COLO829 (cell line): ENCODE results near the gene PDCD1LG2.
"Not testable (repeated sequence)": the region's sequence is repeated elsewhere in the genome, so short reads cannot be mapped to it uniquely, and the experiment has no call there.

ENCODE experiments used
- DNase-seq: peaks from one replicate; pipeline ENCODE4 v3.0.0; 2012; ENCODE audit warnings: low spot score

The PDCD1LG2 gene

DNA sequence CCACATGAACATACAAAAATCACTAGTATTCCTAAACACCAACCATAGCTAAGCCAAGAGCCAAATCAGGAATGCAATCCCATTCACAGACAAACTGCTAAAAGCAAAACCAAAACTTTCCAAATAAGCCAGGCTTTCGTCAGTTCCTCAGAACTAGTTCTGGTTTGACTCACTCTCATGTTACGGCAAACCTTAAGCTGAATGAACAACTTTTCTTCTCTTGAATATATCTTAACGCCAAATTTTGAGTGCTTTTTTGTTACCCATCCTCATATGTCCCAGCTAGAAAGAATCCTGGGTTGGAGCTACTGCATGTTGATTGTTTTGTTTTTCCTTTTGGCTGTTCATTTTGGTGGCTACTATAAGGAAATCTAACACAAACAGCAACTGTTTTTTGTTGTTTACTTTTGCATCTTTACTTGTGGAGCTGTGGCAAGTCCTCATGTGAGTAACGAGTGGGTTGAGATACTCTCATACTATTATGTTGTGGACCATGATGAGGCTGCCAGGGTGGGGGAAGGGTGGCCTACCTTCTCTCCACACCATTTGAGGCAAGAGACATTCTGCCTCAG is at the start of gene PDCD1LG2:
Gene PDCD1LG2 (plus strand): TSS at position 172 of the 572 bp plus-strand sequence. CDS start 12,016 bp downstream, outside the sequence.
- DNase-seq, result no peak

DNA sequence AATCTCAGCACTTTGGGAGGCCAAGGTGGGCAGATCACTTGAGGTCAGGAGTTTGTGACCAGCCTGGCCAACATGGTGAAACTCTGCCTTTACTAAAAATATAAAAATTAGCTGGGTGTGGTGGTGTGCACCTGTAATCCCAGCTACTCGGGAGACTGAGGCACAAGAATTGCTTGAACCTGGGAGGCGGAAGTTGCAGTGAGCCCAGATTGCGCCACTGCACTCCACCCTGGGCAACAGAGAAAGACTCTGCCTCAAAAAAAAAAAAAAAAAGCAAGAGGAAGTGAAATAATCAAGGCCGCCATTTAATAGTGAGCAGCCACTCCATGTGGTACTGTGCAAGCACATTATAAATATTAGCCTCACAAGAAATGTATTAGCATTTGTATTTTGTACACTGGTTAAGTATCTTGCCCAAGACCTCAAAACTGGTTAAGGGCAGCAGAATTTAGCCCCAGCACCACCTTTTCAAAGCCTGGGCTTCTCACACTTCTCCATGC is 45.5 kb upstream of the PDCD1LG2 start:
- DNase-seq, result not testable (repeated sequence)

DNA sequence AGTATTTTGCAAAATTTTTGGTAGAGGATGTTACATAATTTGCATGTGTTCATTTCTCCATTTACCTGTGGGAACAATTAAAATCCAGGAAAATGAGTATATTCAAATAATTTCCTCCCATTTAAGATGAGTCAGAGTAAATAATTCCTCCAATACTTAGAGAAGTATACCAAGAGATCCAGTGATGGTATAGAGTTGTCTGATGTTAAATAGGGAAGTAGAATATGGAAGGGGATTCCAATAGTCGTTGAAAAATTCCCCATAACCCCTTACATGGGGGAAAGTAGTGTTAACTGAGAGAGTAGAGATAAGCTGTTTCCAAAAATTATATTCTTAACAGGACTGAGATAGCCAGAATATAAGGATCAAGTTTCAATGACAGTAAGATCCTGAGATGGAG is 44.3 kb upstream of the PDCD1LG2 start:
- DNase-seq, result no peak

DNA sequence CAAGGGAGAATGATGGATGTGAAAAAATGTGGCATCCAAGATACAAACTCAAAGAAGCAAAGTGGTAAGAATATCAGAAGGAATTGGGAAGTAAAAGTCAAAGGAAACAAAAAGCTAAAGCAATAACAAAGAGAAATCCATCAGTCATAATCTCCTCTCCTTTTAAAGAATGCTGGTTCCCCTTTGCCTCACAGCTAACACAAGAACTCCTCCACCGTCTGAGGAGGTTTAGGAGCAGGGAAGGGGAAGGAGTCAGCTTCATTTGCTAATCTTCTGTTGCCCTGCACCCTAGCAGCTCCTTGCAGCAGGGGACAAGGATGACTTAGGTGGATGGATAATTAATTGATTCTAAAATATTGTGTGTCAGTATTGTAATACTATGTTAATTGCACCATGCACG is 43.6 kb upstream of the PDCD1LG2 start:
- DNase-seq, result no peak

DNA sequence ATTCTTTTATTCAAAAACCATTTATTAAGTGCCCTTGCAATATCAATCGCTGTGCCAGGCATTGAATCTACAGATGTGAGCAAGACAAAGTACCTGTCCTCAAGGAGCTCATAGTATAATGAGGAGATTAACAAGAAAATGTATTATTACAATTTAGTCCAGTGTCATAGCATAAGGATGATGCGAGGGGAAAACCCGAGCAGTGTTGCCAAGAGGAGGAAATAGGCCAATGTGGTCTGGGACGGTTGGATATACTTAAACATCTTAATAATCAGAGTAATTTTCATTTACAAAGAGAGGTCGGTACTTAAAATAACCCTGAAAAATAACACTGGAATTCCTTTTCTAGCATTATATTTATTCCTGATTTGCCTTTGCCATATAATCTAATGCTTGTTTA is 41.5 kb upstream of the PDCD1LG2 start:
- DNase-seq, result no peak

DNA sequence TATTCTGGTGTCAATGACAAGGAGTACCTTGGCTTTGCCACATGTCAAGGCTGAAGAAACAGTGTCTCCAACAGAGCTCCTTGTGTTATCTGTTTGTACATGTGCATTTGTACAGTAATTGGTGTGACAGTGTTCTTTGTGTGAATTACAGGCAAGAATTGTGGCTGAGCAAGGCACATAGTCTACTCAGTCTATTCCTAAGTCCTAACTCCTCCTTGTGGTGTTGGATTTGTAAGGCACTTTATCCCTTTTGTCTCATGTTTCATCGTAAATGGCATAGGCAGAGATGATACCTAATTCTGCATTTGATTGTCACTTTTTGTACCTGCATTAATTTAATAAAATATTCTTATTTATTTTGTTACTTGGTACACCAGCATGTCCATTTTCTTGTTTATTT is 40.2 kb upstream of the PDCD1LG2 start:
- no peak for DNase-seq

DNA sequence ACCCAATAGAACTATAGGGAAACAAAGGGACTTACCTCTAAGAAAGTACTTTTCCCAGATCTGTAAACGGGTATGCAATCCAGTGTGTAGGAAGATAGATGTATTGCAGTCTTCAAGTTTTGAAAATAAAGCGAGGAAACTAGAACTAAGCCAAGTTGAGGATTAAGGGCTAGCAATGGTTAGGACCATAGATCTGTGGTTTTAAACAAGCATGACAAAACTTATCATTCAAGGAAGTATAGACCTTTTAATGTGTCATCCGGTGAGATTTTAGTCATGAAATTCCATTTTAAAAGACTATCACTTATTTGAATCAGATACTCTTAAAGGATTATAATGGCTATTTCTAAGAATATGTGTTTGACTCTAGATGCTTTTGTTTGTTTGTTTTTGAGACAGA is 39.5 kb upstream of the PDCD1LG2 start:
- no peak for DNase-seq

DNA sequence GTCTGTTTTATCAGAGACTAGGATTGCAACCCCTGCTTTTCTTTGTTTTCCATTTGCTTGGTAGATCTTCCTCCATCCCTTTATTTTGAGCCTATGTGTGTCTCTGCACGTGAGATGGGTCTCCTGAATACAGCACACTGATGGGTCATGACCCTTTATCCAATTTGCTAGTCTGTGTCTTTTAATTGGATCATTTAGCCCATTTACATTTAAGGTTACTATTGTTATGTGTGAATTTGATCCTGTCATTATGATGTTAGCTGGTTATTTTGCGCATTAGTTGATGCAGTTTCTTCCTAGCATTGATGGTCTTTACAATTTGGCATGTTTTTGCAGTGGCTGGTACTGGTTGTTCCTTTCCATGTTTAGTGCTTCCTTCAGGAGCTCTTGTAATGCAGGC is 34.7 kb upstream of the PDCD1LG2 start:
- not testable (repeated sequence) for DNase-seq

DNA sequence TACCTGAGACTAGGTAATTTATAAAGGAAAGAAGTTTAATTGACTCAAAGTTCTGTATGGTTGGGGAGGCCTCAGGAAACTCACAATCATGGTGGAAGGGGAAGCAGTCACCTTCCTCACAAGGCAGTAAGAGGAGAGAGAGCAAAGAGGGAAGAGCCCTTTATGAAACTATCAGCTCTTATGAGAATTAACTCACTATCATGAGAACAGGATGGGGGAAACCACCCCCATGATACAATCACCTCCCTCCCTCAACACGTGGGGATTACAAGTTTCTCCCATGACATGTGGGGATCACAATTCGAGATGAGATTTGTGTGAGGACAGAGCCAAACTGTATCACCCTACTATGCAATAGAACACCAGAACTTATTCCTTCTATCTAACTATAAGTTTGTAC is 32.1 kb upstream of the PDCD1LG2 start:
- DNase-seq, result no peak

DNA sequence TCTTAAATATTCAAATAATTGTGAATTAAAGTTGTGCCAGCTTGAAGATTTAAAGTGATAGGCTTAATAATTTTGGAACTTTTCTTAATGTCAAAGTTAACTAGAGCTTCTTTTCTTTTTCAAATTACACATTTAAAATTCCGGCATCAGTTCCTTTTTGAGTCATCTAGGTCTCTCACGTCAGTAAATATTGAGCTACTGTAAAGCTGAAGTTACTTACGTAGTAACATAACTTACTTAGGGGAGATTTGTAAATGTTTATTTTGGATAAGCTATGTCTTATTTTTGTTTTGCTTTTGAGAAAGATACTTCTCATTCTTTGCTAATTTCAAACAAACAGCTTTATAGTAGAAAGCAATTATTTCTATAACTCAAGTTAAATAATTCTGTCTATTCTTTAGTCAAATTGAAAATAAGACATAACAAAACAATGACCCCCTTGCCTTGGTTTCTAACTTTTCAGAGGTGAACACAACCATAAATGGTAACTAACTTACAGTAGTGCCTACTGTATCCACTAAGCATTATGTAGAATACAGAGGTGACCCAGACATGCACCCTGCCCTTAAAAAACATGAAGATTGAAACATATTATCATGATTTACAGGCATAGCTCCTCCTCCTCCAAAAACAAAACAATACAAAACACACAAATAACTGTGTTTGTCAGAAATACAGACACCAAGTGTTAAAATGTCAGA is 30.2 kb upstream of the PDCD1LG2 start:
- DNase-seq, result no peak

DNA sequence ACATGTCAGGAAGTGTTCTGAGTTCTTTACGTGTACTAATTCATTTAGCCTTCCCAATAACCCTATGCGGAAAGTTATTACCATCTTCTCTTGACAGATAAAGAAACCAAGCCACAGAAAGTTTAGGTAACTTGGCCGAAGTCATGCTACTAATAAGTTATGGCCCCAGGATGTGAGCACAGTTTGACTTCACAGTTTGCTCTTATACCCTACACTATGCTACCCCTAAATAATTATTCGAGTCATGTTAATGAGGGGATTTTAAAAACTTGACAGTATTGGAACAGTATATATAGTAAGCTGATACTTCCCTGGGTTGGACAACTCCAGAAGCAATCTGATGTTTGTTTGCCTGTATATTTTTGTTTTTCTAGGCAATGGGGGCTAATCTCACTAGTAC is 29.4 kb upstream of the PDCD1LG2 start:
- no peak for DNase-seq

DNA sequence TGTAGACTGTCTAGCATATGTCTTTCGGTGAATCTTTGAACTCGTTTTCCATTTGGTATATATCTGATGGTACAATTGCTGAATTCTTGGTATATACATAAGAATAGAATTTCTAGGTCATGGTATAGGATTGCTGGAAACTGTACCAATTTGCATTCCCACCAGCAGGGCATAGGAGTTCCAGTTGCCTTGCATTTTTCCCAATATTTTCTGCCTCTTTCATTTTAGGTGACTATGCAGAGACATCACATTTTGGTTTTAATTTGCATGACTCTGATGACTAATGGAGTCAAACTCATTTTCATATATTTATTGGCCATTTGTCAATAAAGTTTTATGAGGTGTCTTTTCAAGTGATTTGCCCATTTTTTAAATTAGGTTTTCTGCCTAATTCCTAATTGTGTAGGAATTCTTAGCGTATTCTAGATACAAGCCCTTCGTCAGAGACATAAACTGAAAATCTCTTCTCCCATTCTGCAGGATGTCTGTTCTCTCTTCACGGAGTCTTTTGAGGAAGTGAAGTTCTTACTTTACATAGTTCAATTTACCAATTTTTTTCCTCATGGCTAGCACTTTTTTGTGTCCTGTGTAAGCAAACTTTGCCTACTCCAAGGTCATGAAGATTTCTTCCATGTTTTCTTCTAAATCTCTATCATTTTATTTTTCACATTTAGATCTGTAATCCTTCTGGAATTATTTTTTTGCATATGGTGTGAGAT is 28.9 kb upstream of the PDCD1LG2 start:
- DNase-seq, result no peak

DNA sequence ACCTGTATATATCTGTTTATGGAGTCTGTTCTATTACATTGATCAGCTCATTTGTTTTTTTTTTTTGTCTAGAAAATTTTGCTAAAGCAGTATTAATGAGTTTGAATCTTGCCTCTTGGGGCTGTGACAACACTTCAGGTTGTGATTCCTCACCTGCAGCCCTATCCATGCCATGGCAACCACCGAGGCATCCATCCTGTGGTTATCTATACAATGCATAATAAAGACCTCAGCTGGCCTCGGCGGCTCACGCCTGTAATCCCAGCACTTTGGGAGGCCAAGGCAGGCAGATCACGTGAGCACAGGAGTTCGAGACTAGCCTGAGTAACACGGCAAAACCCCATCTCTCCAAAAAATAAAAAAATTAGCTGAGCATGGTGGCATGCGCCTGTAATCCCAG is 28.1 kb upstream of the PDCD1LG2 start:
- DNase-seq, result no peak

DNA sequence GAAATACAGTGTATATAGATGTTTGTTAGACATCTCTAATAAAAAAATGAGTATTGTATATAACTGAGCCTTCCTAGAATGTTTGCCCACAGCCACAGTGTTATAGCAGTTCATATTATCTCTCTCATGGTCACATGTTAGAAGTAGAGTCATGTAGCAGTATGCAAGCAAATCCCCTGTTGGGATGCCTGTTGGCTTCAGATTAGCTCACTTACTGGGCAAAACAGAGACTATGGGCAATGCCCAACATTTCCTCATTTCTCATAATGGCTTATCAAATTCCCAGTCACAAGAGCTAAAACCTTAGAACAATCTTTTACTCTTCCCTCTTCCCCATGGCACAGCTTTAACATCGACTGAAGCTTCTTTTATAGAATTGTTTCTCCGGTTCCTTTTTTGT is 27.0 kb upstream of the PDCD1LG2 start:
- DNase-seq, result no peak

DNA sequence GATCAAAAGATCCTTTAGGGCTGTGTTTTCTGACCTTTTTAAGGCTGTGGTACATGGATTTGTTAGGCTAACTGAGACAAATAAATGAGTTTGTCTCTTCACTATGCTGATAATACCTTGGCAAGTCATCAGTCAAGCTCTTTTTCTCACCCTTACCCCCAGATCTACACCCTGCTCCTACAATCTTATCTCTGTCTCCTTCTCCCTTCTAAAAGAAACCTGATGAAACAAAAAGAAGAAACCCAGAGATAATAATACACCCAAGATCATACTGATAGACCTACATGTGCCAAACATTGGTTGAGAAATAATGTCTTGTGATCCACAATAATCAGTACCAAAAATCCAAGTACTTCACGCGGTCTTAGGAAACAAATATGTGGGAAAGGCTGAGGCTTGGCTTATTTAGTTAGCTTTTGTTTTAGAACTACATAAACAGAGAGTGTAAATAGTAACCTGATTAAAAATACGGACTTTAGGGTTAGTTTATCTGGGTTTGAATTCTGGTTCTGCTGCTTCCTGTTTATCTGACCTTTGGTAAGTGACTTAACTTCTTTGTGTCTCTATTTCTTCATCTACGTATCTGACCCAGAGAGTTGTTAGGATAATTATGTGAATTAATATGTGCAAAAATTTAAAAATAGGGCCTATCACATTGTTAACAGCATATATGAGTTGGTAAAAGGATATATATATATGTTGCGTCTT is 24.8 kb upstream of the PDCD1LG2 start:
- no peak for DNase-seq

DNA sequence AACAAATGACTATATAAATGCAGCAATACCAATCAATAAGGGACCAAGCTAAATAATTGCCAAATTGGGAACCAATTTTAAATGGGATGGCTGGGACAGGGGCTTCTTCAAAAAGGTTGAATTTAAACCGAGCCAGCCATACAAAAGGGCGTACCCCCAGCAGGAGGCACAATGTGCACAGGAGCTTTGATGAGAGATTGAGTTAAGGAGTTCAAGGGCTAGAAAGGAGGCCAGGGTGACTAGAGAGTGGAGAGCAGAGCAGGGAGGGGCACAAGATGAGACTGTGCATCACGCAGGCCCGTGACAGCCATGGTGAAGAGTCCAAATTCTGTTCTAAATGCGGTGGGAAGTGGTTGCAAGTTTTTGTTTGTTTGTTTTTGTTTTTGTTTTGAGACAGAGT is 23.3 kb upstream of the PDCD1LG2 start:
- no peak for DNase-seq

DNA sequence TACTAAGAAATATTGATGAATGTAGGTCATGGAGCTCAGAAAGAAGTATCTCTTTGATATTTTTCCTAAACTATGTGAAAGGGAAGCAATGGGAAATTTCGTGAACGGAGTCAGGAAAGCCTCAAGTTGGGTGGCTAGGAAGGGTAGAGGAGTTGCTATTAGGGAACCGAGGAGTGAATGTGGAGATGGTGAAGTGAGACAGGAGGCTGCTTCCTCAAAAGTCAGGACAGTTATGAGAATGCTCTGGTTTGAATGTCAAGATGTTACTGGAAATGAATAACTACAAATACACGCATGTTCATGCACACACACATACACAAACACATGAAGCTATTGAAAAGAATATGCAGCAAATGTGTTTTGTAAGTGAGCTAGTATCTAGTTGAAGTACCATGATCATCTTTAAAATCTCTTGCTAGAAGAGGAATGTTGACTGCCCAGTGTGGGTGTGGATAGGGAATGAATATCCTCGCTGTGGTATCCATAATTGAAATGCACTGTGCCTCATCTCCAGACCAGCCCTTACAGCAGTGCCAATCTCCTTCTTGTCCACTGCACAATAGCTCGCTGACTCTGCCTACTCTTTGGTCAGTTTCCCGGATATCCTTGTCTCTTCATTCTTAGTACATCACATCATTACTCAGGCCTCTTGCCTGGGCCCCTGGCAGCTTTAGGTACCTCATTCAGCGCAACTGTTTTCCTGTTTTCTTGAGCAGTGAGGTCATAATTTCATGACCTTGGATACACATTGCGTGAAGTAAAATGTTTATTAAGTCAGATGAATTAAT is 21.9 kb upstream of the PDCD1LG2 start:
- DNase-seq, result no peak

DNA sequence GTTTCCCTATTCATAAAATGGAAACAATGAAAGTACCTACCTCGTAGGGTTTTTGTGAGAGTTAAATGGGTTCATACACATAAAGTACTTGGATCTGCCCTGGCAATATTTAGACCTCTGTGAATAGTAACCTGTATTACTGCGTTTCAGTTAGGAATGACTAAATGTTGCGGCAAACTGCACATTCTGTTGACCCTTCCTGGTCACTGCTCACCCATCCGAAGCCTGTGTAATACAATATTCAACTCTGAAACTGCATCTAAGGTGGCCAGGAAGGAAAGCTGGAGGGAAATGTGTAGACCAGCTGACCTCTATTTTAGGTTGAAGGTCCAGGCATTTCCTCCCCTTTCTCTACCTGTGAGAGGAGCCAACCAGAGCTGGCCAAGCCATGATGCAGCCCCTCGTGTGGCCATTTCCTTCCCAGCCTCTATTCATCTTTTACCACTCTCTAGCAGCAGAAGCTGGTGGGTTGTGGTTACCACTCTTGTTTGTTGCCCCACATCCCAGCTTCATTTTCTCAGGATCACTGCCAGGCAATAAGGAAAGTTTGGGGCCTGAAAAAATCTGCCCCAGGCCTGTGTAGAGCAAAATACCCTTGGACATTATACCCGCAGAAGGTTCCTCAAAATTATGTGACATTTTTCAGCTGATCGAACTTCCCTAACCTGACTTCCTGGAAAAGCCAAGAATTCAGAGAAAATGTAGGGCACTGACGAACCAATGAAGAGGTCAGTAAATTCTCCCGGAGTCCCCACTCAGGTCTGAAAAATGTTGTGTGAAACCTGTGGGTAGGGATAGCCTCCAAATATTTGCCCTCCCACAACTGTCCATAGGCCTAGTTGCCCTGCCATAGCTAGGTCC is 20.5 kb upstream of the PDCD1LG2 start:
- no peak for DNase-seq

DNA sequence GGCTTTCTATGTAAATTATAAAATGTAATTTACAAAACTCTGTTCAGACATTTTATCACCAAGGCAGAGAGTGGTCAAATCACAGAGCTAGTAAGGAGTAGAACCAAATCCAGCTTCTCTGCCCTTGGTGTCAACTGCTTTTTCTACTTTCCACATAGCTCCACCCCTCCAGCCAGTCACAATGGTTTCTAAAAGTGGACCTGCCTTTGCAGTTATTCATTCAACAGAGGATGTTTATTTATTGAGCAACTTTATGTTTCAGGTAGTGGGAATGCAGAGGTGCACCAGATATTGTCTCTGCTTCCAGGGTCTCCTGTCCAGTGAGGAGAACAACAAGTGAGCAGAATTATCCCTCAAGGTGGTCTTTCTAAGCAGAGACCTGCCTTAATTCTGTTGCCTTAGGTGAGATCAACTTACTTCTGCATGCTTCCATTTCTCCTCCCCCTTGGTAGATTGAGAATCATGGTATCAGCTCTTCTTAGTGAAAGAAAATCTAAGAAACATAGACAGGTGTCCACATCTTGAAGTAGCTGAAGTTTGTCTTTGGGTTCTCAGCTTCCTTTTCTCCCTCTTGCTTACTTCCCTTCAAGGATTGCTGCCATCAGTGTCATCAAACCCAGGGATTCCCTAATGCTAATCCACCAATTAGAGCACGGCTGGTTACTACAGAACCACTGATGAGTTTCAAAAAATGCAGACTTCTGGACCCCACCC is 17.2 kb upstream of the PDCD1LG2 start:
- DNase-seq, result no peak
